HepG2 (cell line): Measurements from ENCODE around the gene PTPA. TPM values are rescaled to one million over a fixed set of nuclear protein-coding genes. Genes with fewer than 3 reads are reported as not detected.

Experiments
- ARHGAP35 ChIP-seq: sonication (generic); formaldehyde crosslinking; IDR thresholded peaks from 2 replicates; pipeline ENCODE4 v1.9.0; 2022; ENCODE audit warnings: mild to moderate bottlenecking, inconsistent platforms, moderate library complexity, missing genetic modification reagents, borderline replicate concordance
- FOXJ3 ChIP-seq: sonication (generic); formaldehyde crosslinking; IDR thresholded peaks from 2 replicates; pipeline ENCODE4 v1.4.0; 2020; ENCODE audit warnings: missing genetic modification reagents, mild to moderate bottlenecking, borderline replicate concordance
- FOXK1 ChIP-seq: sonication (generic); formaldehyde crosslinking; IDR thresholded peaks from 2 replicates; pipeline ENCODE4 v1.4.0; 2020; ENCODE audit warnings: low read depth, missing genetic modification reagents, borderline replicate concordance
- HCFC1 ChIP-seq: fragments of 150-350 bp; IDR thresholded peaks from 2 replicates; pipeline ENCODE4 v1.6.1; 2014; ENCODE audit warnings: low read depth, low read length
- HHEX ChIP-seq: IDR thresholded peaks from 2 replicates; pipeline ENCODE4 v1.6.1; 2016; ENCODE audit warnings: control low read depth
- MED1 ChIP-seq: sonication (generic); formaldehyde crosslinking; IDR thresholded peaks from 2 replicates; pipeline ENCODE4 v1.4.0; 2020; ENCODE audit warnings: missing genetic modification reagents
- NKX3-1 ChIP-seq: sonication (generic); formaldehyde crosslinking; IDR thresholded peaks from 2 replicates; pipeline ENCODE4 v1.5.0; 2020; ENCODE audit warnings: missing genetic modification reagents
- PCBP2 ChIP-seq: fragments of 200-400 bp; formaldehyde crosslinking; optimal IDR thresholded peaks from 2 replicates; pipeline ENCODE3; 2018; ENCODE audit warnings: low read length, low read depth; ENCODE audit not compliant: poor library complexity, severe bottlenecking
- RFX3 ChIP-seq: IDR thresholded peaks from 2 replicates; pipeline ENCODE4 v1.6.1; 2016; ENCODE audit warnings: missing biosample characterization, missing genetic modification reagents
- TAF1 ChIP-seq: sonication (generic); formaldehyde crosslinking; IDR thresholded peaks from 2 replicates; pipeline ENCODE4 v1.4.0; 2020; ENCODE audit warnings: missing genetic modification reagents
- UBTF ChIP-seq: sonication (generic); formaldehyde crosslinking; IDR thresholded peaks from 2 replicates; pipeline ENCODE4 v1.4.0; 2020; ENCODE audit warnings: mild to moderate bottlenecking, missing genetic modification reagents
- ZBTB33 ChIP-seq: sonication (generic); formaldehyde crosslinking; IDR thresholded peaks from 2 replicates; pipeline ENCODE4 v1.4.0; 2020; ENCODE audit warnings: missing genetic modification reagents
- ZBTB39 ChIP-seq: sonication (generic); formaldehyde crosslinking; IDR thresholded peaks from 2 replicates; pipeline ENCODE4 v1.5.0; 2020; ENCODE audit warnings: missing genetic modification reagents
- ZFAT ChIP-seq: sonication (generic); formaldehyde crosslinking; conservative IDR thresholded peaks from 2 replicates; pipeline ENCODE4 v1.8.1; 2023; ENCODE audit warnings: missing genetic modification reagents, inconsistent platforms
- ZNF574 ChIP-seq: sonication (generic); formaldehyde crosslinking; IDR thresholded peaks from 2 replicates; pipeline ENCODE4 v1.4.0; 2020; ENCODE audit warnings: missing genetic modification reagents
- ZNF713 ChIP-seq: sonication (generic); formaldehyde crosslinking; IDR thresholded peaks from 2 replicates; pipeline ENCODE4 v1.4.0; 2020; ENCODE audit warnings: mild to moderate bottlenecking, missing genetic modification reagents
- ZNF775 ChIP-seq: sonication (generic); formaldehyde crosslinking; IDR thresholded peaks from 2 replicates; pipeline ENCODE4 v1.4.0; 2020; ENCODE audit warnings: missing genetic modification reagents, mild to moderate bottlenecking, moderate library complexity, borderline replicate concordance
- ZSCAN21 ChIP-seq: sonication (generic); formaldehyde crosslinking; IDR thresholded peaks from 2 replicates; pipeline ENCODE4 v1.8.0; 2022; ENCODE audit warnings: mild to moderate bottlenecking, missing genetic modification reagents, moderate library complexity, borderline replicate concordance
- polyA plus RNA-seq, 8 experiments: library from polyadenylated mRNA; depleted of rRNA in 3 of 8; stranded (reverse) in 7 of 8; unstranded in 1 of 8; fragments of >200 nt; fragmentation: Illumina TruSeq in 4 of 8; extraction: Trizol in 4 of 8; gene quantifications; 2 replicates each; pipeline versions ENCODE4 v1.2.1 to v1.2.3, GENCODE V29; 2011 to 2016; ENCODE audit warnings: low read depth in 4 of 8, missing spikeins in 1 of 8, mixed read lengths in 1 of 8; ENCODE audit not compliant: insufficient read depth in 1 of 8
- total RNA-seq, 5 experiments: library from RNA; depleted of rRNA; stranded (reverse); fragments of >200 nt; fragmentation: Illumina TruSeq; extraction: Trizol; gene quantifications; 2 replicates each; pipeline ENCODE4 v1.2.3, GENCODE V29; 2016; ENCODE audit warnings: low read depth in 1 of 5

Gene PTPA
- total and polyA plus RNA-seq, 2 of the 13 experiments (the other 11 are each of a cell fraction or from before 2014, with no cell fraction given): 79.3 to 105 TPM

- TF ChIP-seq MED1 (CRISPR knock-in tag) (no peak; the same call in 1 of the 2 replicates), UBTF (no peak), ZBTB33 (CRISPR knock-in tag) (no peak), ZNF713 (CRISPR knock-in tag) (no peak; the same call in 1 of the 2 replicates), FOXJ3 (CRISPR knock-in tag) (no peak), ZFAT (no peak), RFX3 (CRISPR knock-in tag) (no peak), ZNF775 (no peak), FOXK1 (CRISPR knock-in tag) (no peak), ZBTB39 (CRISPR knock-in tag) (no peak), ZNF574 (CRISPR knock-in tag) (peak; percentile 35), TAF1 (CRISPR knock-in tag) (peak; percentile 81), ARHGAP35 (CRISPR knock-in tag) (no peak), ZSCAN21 (CRISPR knock-in tag) (no peak; the same call in 1 of the 2 replicates), HCFC1 (peak; percentile 70), HHEX (no peak), NKX3-1 (CRISPR knock-in tag) (no peak), PCBP2 (no peak)
These were observed at the start of gene PTPA, which contains the start of gene CRAT (continued) for GRCh38 chr9:129110740-129111527.
